Left lung (tissue), 10 donors: ENCODE results near the gene NEU2. TPM values are rescaled to one million over a fixed set of nuclear protein-coding genes. Genes with fewer than 3 reads are reported as not detected.

Source experiments
- ATAC-seq: fragments of 200-7000 bp; cut with Tn5 transposase; one replicate; pipeline ENCODE4 v1.9.1; 2020; ENCODE audit warnings: moderate library complexity
- DNase-seq, 4 donors: peaks; one replicate each; pipeline ENCODE4 v3.0.0-alpha.2; 2013 to 2020
- H3K27ac ChIP-seq, 2 donors: fragments of 200-600 bp; sonication (generic) in 1 of 2; one replicate each; pipeline versions ENCODE4 v1.5.0 to v1.8.0; 2020 to 2021
- H3K27me3 ChIP-seq, 2 donors: fragments of 200-600 bp; sonication (generic) in 1 of 2; one replicate each; pipeline versions ENCODE4 v1.5.0 to v1.8.0; 2020 to 2021
- H3K36me3 ChIP-seq, 2 donors: fragments of 200-600 bp; sonication (generic) in 1 of 2; one replicate each; pipeline versions ENCODE4 v1.5.0 to v1.8.0; 2020 to 2021
- H3K4me1 ChIP-seq, 2 donors: fragments of 200-600 bp; one replicate each; pipeline ENCODE4 v1.8.0; 2021
- H3K4me3 ChIP-seq, 2 donors: fragments of 200-600 bp; sonication (generic) in 1 of 2; one replicate each; pipeline versions ENCODE4 v1.5.0 to v1.8.0; 2020 to 2021; ENCODE audit warnings: mild to moderate bottlenecking in 1 of 2
- H3K9me3 ChIP-seq, 2 donors: fragments of 200-600 bp; sonication (generic) in 1 of 2; one replicate each; pipeline versions ENCODE4 v1.5.0 to v1.8.0; 2020 to 2021
- intact Hi-C, 2 donors: fragments of 100-400 bp; cut with DNase I; formaldehyde crosslinking; loops; one replicate each; pipeline versions ENCODE4 v1.11.2 to v1.14.2; 2022
- polyA plus RNA-seq, 6 donors: library from polyadenylated mRNA; unstranded; fragments of 120-200 nt; gene quantifications; one replicate each; pipeline ENCODE4 v1.2.1, GENCODE V29; 2013; ENCODE audit not compliant: insufficient read length in 6 of 6
- total RNA-seq, 2 donors: library from RNA; stranded (reverse); fragmentation: NEBNext Ultra II Directional; extraction: Animal tissue kit (Norgen Biotek cat#: 25700); gene quantifications; one replicate each; pipeline ENCODE4 v1.2.1, GENCODE V29; 2021
- TF ChIP-seq, protein P1 (sequence below), 2 donors: fragments of 200-600 bp; sonication (generic) in 1 of 2; IDR thresholded peaks; one replicate each; pipeline versions ENCODE4 v1.5.0 to v1.8.0; 2021; ENCODE audit warnings: antibody characterized with exemption in 2 of 2
- donor health status: DM: no; HTN: yes; CAD: no.
- donor health status: DM: no; HTN: no; CAD: no.

Gene NEU2
- total and polyA plus RNA-seq, 8 donors: not detected

DNA sequence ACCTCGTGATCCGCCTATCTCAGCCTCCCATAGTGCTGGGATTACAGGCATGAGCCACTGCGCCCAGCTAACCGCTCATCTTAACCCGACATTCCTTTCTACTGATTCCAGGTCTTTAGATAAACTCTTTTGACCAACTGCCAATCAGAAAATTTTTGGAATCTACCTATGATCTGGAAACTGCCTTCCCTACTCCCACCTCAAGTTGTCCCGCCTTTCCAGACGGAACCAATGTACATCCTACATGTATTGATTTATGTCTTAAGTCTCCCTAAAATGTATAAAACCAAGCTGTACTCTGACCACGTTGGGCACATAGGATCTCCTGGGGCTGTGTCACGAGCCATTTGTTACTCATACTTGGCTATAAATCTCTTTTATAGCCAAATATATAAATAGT, 3.2 kb upstream of the NEU2 start:
- no peaks in the 10 kb centered on the region for H3K4me1 ChIP-seq
- no peaks in the 10 kb centered on the region for H3K36me3 ChIP-seq
- no peak overlapping the region for H3K27ac ChIP-seq
- H3K9me3 ChIP-seq: no peaks in the 10 kb centered on the region
- no peaks in the 10 kb centered on the region for H3K27me3 ChIP-seq
- no peak overlapping the region for H3K4me3 ChIP-seq
- DNase-seq: no peak
- intact Hi-C loops: no loop called here
- TF ChIP-seq, protein P1, sequence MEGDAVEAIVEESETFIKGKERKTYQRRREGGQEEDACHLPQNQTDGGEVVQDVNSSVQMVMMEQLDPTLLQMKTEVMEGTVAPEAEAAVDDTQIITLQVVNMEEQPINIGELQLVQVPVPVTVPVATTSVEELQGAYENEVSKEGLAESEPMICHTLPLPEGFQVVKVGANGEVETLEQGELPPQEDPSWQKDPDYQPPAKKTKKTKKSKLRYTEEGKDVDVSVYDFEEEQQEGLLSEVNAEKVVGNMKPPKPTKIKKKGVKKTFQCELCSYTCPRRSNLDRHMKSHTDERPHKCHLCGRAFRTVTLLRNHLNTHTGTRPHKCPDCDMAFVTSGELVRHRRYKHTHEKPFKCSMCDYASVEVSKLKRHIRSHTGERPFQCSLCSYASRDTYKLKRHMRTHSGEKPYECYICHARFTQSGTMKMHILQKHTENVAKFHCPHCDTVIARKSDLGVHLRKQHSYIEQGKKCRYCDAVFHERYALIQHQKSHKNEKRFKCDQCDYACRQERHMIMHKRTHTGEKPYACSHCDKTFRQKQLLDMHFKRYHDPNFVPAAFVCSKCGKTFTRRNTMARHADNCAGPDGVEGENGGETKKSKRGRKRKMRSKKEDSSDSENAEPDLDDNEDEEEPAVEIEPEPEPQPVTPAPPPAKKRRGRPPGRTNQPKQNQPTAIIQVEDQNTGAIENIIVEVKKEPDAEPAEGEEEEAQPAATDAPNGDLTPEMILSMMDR (IDR thresholded peaks at IDR 0.05): no peak
- ATAC-seq: no peak

DNA sequence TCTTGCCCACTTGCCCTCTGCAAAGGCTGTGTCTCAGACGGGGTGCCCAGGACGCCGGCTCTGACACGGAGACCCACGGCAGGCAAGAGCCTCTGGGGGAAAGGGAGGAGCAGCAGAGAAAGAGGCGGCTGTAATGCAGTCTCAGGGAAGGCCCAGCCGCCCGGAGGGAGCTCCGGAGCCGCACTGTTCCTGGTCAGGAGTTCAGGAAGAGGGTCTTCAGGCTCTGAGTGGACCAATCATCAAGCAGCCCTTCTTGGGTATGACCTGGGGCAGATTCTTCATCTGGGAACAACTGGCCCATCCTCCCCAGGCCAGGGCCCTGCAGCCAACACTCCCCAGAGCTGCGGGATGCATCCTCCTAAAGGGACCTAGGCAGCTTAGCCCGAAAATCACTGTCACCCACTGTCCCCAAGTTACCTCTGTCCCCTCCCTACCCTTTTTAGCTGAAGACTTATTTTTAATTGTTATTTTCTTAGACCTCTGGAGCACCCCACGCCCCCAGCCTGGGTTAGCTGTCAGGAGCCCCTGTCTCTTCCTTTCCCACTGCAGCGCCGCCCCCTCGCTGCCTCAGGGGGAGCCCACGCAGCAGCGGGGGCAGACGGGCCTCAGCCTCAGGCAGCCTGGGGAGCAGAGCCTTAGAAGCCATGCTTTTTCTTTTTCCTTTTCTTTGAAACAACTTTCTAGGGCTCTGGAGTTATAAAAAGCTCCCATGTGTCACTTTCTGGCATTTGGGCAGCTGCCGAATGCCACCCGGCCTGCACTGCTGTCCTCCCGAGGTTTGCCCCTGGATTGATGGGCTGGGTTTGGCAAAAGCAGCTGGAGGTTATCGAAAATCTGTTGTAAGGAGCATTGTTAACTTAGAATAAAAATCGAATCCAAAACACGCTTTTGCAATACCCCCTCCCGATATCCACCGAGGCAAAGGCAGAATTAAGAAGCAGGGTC, 644 bp upstream of the NEU2 start:
- TF ChIP-seq, protein P1 (IDR thresholded peaks at IDR 0.05): no peak
- DNase-seq: no peak
- no peaks in the 10 kb centered on the region for H3K4me1 ChIP-seq
- ATAC-seq: no peak
- no peaks in the 10 kb centered on the region for H3K36me3 ChIP-seq
- H3K27me3 ChIP-seq: no peaks in the 10 kb centered on the region
- H3K27ac ChIP-seq: no peak overlapping the region
- H3K9me3 ChIP-seq: no peaks in the 10 kb centered on the region
- no peak overlapping the region for H3K4me3 ChIP-seq
- intact Hi-C loops: no loop called here

DNA sequence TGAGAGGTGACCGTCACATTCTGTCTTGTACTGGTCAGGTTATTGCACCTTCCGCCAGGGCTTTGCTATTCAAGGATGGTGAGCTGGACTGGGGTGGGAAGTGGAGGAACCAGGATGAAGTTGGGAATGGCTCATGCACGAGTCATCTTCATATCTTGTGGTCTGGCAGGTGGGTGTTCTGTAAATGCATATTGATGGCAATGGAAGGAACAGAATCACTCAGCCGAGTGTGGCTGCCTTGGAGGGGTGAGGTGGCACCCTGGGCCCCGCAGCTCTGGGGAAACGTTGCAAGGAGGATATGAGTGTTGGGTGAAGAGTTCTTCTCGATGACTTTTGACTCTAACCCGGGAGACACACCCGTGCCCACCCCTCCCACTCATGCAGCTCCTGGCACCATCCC, 1.2 kb downstream of the NEU2 start:
- Histone ChIP-seq H3K36me3 (no peaks in the 10 kb centered on the region), H3K4me3 (no peak overlapping the region), H3K27me3 (no peaks in the 10 kb centered on the region), H3K9me3 (no peaks in the 10 kb centered on the region), H3K4me1 (no peaks in the 10 kb centered on the region), H3K27ac (no peak overlapping the region)
- ATAC-seq (no peak), DNase-seq (no peak)
- intact Hi-C loops: no loop called here
- TF ChIP-seq, protein P1 (IDR thresholded peaks at IDR 0.05): no peak

DNA sequence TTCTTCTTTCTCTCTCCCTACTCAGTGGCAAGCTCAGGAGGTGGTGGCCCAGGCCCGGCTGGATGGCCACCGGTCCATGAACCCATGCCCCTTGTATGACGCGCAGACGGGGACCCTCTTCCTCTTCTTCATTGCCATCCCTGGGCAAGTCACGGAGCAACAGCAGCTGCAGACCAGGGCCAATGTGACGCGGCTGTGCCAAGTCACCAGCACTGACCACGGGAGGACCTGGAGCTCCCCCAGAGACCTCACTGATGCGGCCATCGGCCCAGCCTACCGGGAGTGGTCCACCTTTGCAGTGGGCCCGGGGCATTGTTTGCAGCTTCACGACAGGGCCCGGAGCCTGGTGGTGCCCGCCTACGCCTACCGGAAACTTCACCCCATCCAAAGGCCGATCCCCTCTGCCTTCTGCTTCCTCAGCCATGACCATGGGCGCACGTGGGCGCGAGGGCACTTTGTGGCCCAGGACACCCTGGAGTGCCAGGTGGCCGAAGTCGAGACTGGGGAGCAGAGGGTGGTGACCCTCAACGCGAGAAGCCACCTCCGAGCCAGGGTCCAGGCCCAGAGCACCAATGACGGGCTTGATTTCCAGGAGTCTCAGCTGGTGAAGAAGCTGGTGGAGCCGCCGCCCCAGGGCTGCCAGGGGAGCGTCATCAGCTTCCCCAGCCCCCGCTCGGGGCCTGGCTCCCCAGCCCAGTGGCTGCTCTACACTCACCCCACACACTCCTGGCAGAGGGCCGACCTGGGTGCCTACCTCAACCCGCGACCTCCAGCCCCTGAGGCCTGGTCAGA, 1.8 kb downstream of the NEU2 start:
- Histone ChIP-seq H3K36me3 (no peaks in the 10 kb centered on the region), H3K4me3 (no peak overlapping the region), H3K9me3 (no peaks in the 10 kb centered on the region), H3K27me3 (no peaks in the 10 kb centered on the region), H3K4me1 (no peaks in the 10 kb centered on the region), H3K27ac (no peak overlapping the region)
- DNase-seq (peak in 1 of 4 donors; percentile 15), ATAC-seq (no peak)
- intact Hi-C loops: no loop called here
- TF ChIP-seq, protein P1 (IDR thresholded peaks at IDR 0.05): no peak
